Measurements from ENCODE around the gene SIRPA.

Gene SIRPA

GRCh38 chr20:1894951-1895673 is at the start of gene SIRPA:
TSS of gene SIRPA (plus strand) at chr20:1895407. CDS start at chr20:1895448, 41 bp downstream.
- DNase-seq, result no peak

GRCh38 chr20:1845701-1846100 is 49.5 kb upstream of the SIRPA start:
- no peak for DNase-seq

GRCh38 chr20:1846341-1846740 is 48.9 kb upstream of the SIRPA start:
- DNase-seq, result no peak

GRCh38 chr20:1846876-1847275 is 48.3 kb upstream of the SIRPA start:
- no peak for DNase-seq

- no peak for DNase-seq
These were observed 47.4 kb upstream of the SIRPA start for GRCh38 chr20:1847780-1848179.

- DNase-seq, result no peak
These were observed 46.8 kb upstream of the SIRPA start for GRCh38 chr20:1848373-1848772.

GRCh38 chr20:1851396-1851795 is 43.8 kb upstream of the SIRPA start:
- DNase-seq, result no peak

GRCh38 chr20:1853473-1853872 is 41.7 kb upstream of the SIRPA start:
- DNase-seq, result no peak

- DNase-seq, result no peak
These were observed 41.0 kb upstream of the SIRPA start for GRCh38 chr20:1854246-1854645.

GRCh38 chr20:1855109-1855508 is 40.1 kb upstream of the SIRPA start:
- no peak for DNase-seq

GRCh38 chr20:1855690-1856089 is 39.5 kb upstream of the SIRPA start:
- DNase-seq, result no peak

GRCh38 chr20:1856424-1856823 is 38.8 kb upstream of the SIRPA start:
- DNase-seq, result no peak

- no peak for DNase-seq
These were observed 37.7 kb upstream of the SIRPA start for GRCh38 chr20:1857466-1857865.

- no peak for DNase-seq
These were observed 36.3 kb upstream of the SIRPA start for GRCh38 chr20:1858871-1859270.

GRCh38 chr20:1860446-1860845 is 34.8 kb upstream of the SIRPA start:
- DNase-seq, result no peak

GRCh38 chr20:1861347-1861976 is 33.7 kb upstream of the SIRPA start:
- no peak for DNase-seq

GRCh38 chr20:1861996-1862662 is 33.1 kb upstream of the SIRPA start:
- DNase-seq, result no peak

GRCh38 chr20:1862663-1863053 is 32.5 kb upstream of the SIRPA start:
- no peak for DNase-seq

GRCh38 chr20:1863296-1863695 is 31.9 kb upstream of the SIRPA start:
- DNase-seq, result no peak

- DNase-seq, result no peak
These were observed 28.4 kb upstream of the SIRPA start for GRCh38 chr20:1866834-1867233.

GRCh38 chr20:1867495-1868260 is 27.5 kb upstream of the SIRPA start:
- DNase-seq, result no peak

GRCh38 chr20:1868856-1869255 is 26.4 kb upstream of the SIRPA start:
- no peak for DNase-seq

GRCh38 chr20:1870323-1870722 is 24.9 kb upstream of the SIRPA start:
- DNase-seq, result no peak

Data from NCI-H2081 treated with DMSO at 0.1 percent for 48 hours (cell line).